GM18502 (cell line): ENCODE measurements around the gene GRM4.
"Not testable (repeated sequence)": the region's sequence is repeated elsewhere in the genome, so short reads cannot be mapped to it uniquely, and the experiment has no call there.

Experiments
- ATAC-seq: cut with Tn5 transposase; IDR thresholded peaks from one replicate; pipeline ENCODE4 v1.9.1; 2021; ENCODE audit warnings: mild to moderate bottlenecking; ENCODE audit not compliant: unreplicated experiment, poor library complexity

The GRM4 gene

GRCh38 chr6:34050691-34051090 lies 95.2 kb downstream of the GRM4 start:
- no peak for ATAC-seq

- no peak for ATAC-seq
Measured at GRCh38 chr6:34049395-34050342, 96.2 kb downstream of the GRM4 start.

- ATAC-seq: no peak
Measured at GRCh38 chr6:34047913-34048867, 97.7 kb downstream of the GRM4 start.

- no peak for ATAC-seq
Measured at GRCh38 chr6:34046617-34047016, 99.3 kb downstream of the GRM4 start.

- no peak for ATAC-seq
Measured at GRCh38 chr6:34045771-34046170, 100.1 kb downstream of the GRM4 start.

- ATAC-seq: no peak
Measured at GRCh38 chr6:34044945-34045595, 100.8 kb downstream of the GRM4 start.

GRCh38 chr6:34043359-34043758 lies 102.5 kb downstream of the GRM4 start:
- no peak for ATAC-seq

- ATAC-seq: not testable (repeated sequence)
Measured at GRCh38 chr6:34041998-34042397, 103.9 kb downstream of the GRM4 start.

- no peak for ATAC-seq
Measured at GRCh38 chr6:34041385-34041784, 104.5 kb downstream of the GRM4 start.

- ATAC-seq: no peak
Measured at GRCh38 chr6:34039943-34040342, 105.9 kb downstream of the GRM4 start.

GRCh38 chr6:34037151-34037550 lies 108.7 kb downstream of the GRM4 start:
- peak; percentile 8 for ATAC-seq

GRCh38 chr6:34036357-34037069 lies 109.4 kb downstream of the GRM4 start:
- peak; percentile 50 for ATAC-seq

GRCh38 chr6:34035704-34036356 lies 110.1 kb downstream of the GRM4 start:
- ATAC-seq: no peak

- ATAC-seq: no peak
Measured at GRCh38 chr6:34035161-34035560, 110.7 kb downstream of the GRM4 start.

- no peak for ATAC-seq
Measured at GRCh38 chr6:34032856-34033255, 113.0 kb downstream of the GRM4 start.

GRCh38 chr6:34031625-34032383 lies 114.1 kb downstream of the GRM4 start:
- no peak for ATAC-seq

GRCh38 chr6:34030831-34031624 lies 114.9 kb downstream of the GRM4 start:
- ATAC-seq: no peak
